Cardiac muscle cell (in vitro differentiated cells and primary cell): ENCODE data around the gene ADCK2. TPM values are rescaled to one million over a fixed set of nuclear protein-coding genes. Genes with fewer than 3 reads are reported as not detected.
A peak's percentile ranks its signal among the peaks of the same experiment; 100 is the strongest.
"Not testable (repeated sequence)": the region's sequence is repeated elsewhere in the genome, so short reads cannot be mapped to it uniquely, and the experiment has no call there.

Source experiments
- DNase-seq, 2 donors: peaks; one replicate each; pipeline versions ENCODE4 v3.0.0 to v3.0.0-alpha.2; 2010 to 2017; ENCODE audit warnings: low read depth in 1 of 2, low spot score in 1 of 2
- H3K27ac ChIP-seq: fragments of 200-600 bp; sonication (generic); 2 replicates; pipeline ENCODE4 v1.5.1; 2016
- H3K27me3 ChIP-seq: fragments of 200-600 bp; sonication (generic); 2 replicates; pipeline ENCODE4 v1.6.0; 2016; ENCODE audit warnings: control low read depth
- H3K36me3 ChIP-seq: fragments of 200-600 bp; sonication (generic); 2 replicates; pipeline ENCODE4 v1.5.1; 2016; ENCODE audit warnings: control low read depth
- H3K4me1 ChIP-seq: fragments of 200-600 bp; sonication (generic); 2 replicates; pipeline ENCODE4 v1.8.1; 2017; ENCODE audit warnings: low read depth, mild to moderate bottlenecking, mixed run types
- H3K4me3 ChIP-seq: fragments of 200-600 bp; sonication (generic); 2 replicates; pipeline ENCODE4 v1.5.1; 2016; ENCODE audit warnings: mild to moderate bottlenecking
- H3K9me3 ChIP-seq: fragments of 200-600 bp; sonication (generic); 2 replicates; pipeline ENCODE4 v1.5.1; 2017; ENCODE audit warnings: low read depth, mild to moderate bottlenecking, control low read depth
- CTCF ChIP-seq: IDR thresholded peaks from 2 replicates; pipeline ENCODE4 v1.5.1; 2012; ENCODE audit warnings: low read depth, mild to moderate bottlenecking, low read length
- polyA plus RNA-seq: library from polyadenylated mRNA; unstranded; fragments of >200 nt; fragmentation: Nextera tagmentation; extraction: Ambion mirVana; gene quantifications from 2 replicates; pipeline ENCODE4 v1.2.1, GENCODE V29; 2016
- total RNA-seq: library from RNA; depleted of rRNA; stranded (reverse); fragments of >200 nt; gene quantifications from 2 replicates; pipeline ENCODE4 v1.2.3, GENCODE V29; 2016

ADCK2 gene
- total and polyA plus RNA-seq, 2 experiments from 2014 or later: 13.9 to 31.1 TPM

GRCh38 chr7:140734729-140735128 is 62.0 kb downstream of the ADCK2 start:
- no peak for DNase-seq
- Histone ChIP-seq H3K4me1 (no peaks in the 10 kb centered on the region), H3K27ac (no peak overlapping the region), H3K9me3 (no peaks in the 10 kb centered on the region), H3K36me3 (peaks cover 28% of the 10 kb centered on the region), H3K4me3 (no peak overlapping the region), H3K27me3 (no peaks in the 10 kb centered on the region)
- TF ChIP-seq CTCF: no peak

GRCh38 chr7:140738280-140738679 is 65.5 kb downstream of the ADCK2 start:
- no peak overlapping the region for H3K4me3 ChIP-seq
- no peak for DNase-seq
- no peak overlapping the region for H3K27ac ChIP-seq
- H3K4me1 ChIP-seq: no peaks in the 10 kb centered on the region
- H3K27me3 ChIP-seq: no peaks in the 10 kb centered on the region
- no peaks in the 10 kb centered on the region for H3K9me3 ChIP-seq
- TF ChIP-seq CTCF: no peak
- peaks cover 22% of the 10 kb centered on the region for H3K36me3 ChIP-seq

GRCh38 chr7:140743255-140743654 is 70.5 kb downstream of the ADCK2 start:
- not testable (repeated sequence) for DNase-seq

GRCh38 chr7:140744005-140744404 is 71.3 kb downstream of the ADCK2 start:
- Histone ChIP-seq H3K4me3 (no peak overlapping the region), H3K9me3 (no peaks in the 10 kb centered on the region), H3K27ac (peak overlapping the region; percentile 34), H3K27me3 (no peaks in the 10 kb centered on the region), H3K4me1 (no peaks in the 10 kb centered on the region), H3K36me3 (peaks cover 16% of the 10 kb centered on the region)
- no peak for TF ChIP-seq CTCF
- no peak for DNase-seq

More at GRCh38 chr7:140743255-140743654, 70.5 kb downstream of the ADCK2 start:
- H3K27ac ChIP-seq, H3K4me3 ChIP-seq, H3K27me3 ChIP-seq, H3K4me1 ChIP-seq, H3K9me3 ChIP-seq: not testable (repeated sequence)
- peaks cover 18% of the 10 kb centered on the region for H3K36me3 ChIP-seq

Other genes with a start within 250 kb of the ADCK2 start
- 143 and 247 TPM in 2 replicates for gene MKRN1, start 193.4 kb upstream of the ADCK2 start, total RNA-seq
- gene MKRN1, start 193.4 kb upstream of the ADCK2 start, polyA plus RNA-seq: 156 and 216 TPM in 2 replicates
- 8.9 and 21.7 TPM in 2 replicates for gene DENND2A, start 32.1 kb upstream of the ADCK2 start, total RNA-seq
- gene DENND2A, start 32.1 kb upstream of the ADCK2 start, polyA plus RNA-seq: 14.0 and 18.2 TPM in 2 replicates
- gene NDUFB2, start 23.8 kb downstream of the ADCK2 start, total RNA-seq: 267 and 1,003 TPM in 2 replicates
- 391 and 693 TPM in 2 replicates for gene NDUFB2, start 23.8 kb downstream of the ADCK2 start, polyA plus RNA-seq